ENCODE measurements around the gene CCDC57. TPM values are rescaled to one million over a fixed set of nuclear protein-coding genes. Genes with fewer than 3 reads are reported as not detected.

The CCDC57 gene
- total RNA-seq, 1 donor from 2014 or later, result 37.2 TPM

- TF ChIP-seq, protein P1, sequence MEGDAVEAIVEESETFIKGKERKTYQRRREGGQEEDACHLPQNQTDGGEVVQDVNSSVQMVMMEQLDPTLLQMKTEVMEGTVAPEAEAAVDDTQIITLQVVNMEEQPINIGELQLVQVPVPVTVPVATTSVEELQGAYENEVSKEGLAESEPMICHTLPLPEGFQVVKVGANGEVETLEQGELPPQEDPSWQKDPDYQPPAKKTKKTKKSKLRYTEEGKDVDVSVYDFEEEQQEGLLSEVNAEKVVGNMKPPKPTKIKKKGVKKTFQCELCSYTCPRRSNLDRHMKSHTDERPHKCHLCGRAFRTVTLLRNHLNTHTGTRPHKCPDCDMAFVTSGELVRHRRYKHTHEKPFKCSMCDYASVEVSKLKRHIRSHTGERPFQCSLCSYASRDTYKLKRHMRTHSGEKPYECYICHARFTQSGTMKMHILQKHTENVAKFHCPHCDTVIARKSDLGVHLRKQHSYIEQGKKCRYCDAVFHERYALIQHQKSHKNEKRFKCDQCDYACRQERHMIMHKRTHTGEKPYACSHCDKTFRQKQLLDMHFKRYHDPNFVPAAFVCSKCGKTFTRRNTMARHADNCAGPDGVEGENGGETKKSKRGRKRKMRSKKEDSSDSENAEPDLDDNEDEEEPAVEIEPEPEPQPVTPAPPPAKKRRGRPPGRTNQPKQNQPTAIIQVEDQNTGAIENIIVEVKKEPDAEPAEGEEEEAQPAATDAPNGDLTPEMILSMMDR (IDR thresholded peaks at IDR 0.05; ENCODE audit: unreplicated experiment), result no peak
- no peak for DNase-seq (ENCODE audit: low spot score)
- no peaks in the 10 kb centered on the region for H3K27me3 Mint-ChIP-seq (ENCODE audit: unreplicated experiment)
- no peaks in the 10 kb centered on the region for H3K4me1 Mint-ChIP-seq (ENCODE audit: unreplicated experiment)
- no peaks in the 10 kb centered on the region for H3K9me3 Mint-ChIP-seq (ENCODE audit: unreplicated experiment)
- H3K4me3 Mint-ChIP-seq (ENCODE audit: unreplicated experiment), result no peak overlapping the region
- H3K27ac Mint-ChIP-seq (ENCODE audit: unreplicated experiment), result no peak overlapping the region
- peaks cover 3% of the 10 kb centered on the region for H3K36me3 Mint-ChIP-seq (ENCODE audit: low read depth, unreplicated experiment)
These were observed 121.9 kb downstream of the CCDC57 start for GRCh38 chr17:82090549-82091263.

- TF ChIP-seq, protein P1 (IDR thresholded peaks at IDR 0.05; ENCODE audit: unreplicated experiment), result no peak
- no peaks in the 10 kb centered on the region for H3K27me3 Mint-ChIP-seq (ENCODE audit: unreplicated experiment)
- peaks cover 3% of the 10 kb centered on the region for H3K36me3 Mint-ChIP-seq (ENCODE audit: low read depth, unreplicated experiment)
- H3K4me1 Mint-ChIP-seq (ENCODE audit: unreplicated experiment), result no peaks in the 10 kb centered on the region
- H3K27ac Mint-ChIP-seq (ENCODE audit: unreplicated experiment), result no peak overlapping the region
- no peak for DNase-seq (ENCODE audit: low spot score)
- H3K9me3 Mint-ChIP-seq (ENCODE audit: unreplicated experiment), result no peaks in the 10 kb centered on the region
- no peak overlapping the region for H3K4me3 Mint-ChIP-seq (ENCODE audit: unreplicated experiment)
These were observed 122.7 kb downstream of the CCDC57 start for GRCh38 chr17:82089723-82090548.

GRCh38 chr17:82088838-82089722 lies 123.6 kb downstream of the CCDC57 start:
- Mint-ChIP-seq H3K27ac (ENCODE audit: unreplicated experiment) (no peak overlapping the region), H3K4me3 (ENCODE audit: unreplicated experiment) (no peak overlapping the region), H3K4me1 (ENCODE audit: unreplicated experiment) (no peaks in the 10 kb centered on the region), H3K36me3 (ENCODE audit: low read depth, unreplicated experiment) (peaks cover 3% of the 10 kb centered on the region), H3K9me3 (ENCODE audit: unreplicated experiment) (no peaks in the 10 kb centered on the region), H3K27me3 (ENCODE audit: unreplicated experiment) (no peaks in the 10 kb centered on the region)
- TF ChIP-seq, protein P1 (IDR thresholded peaks at IDR 0.05; ENCODE audit: unreplicated experiment), result no peak
- no peak for DNase-seq (ENCODE audit: low spot score)

DNA sequence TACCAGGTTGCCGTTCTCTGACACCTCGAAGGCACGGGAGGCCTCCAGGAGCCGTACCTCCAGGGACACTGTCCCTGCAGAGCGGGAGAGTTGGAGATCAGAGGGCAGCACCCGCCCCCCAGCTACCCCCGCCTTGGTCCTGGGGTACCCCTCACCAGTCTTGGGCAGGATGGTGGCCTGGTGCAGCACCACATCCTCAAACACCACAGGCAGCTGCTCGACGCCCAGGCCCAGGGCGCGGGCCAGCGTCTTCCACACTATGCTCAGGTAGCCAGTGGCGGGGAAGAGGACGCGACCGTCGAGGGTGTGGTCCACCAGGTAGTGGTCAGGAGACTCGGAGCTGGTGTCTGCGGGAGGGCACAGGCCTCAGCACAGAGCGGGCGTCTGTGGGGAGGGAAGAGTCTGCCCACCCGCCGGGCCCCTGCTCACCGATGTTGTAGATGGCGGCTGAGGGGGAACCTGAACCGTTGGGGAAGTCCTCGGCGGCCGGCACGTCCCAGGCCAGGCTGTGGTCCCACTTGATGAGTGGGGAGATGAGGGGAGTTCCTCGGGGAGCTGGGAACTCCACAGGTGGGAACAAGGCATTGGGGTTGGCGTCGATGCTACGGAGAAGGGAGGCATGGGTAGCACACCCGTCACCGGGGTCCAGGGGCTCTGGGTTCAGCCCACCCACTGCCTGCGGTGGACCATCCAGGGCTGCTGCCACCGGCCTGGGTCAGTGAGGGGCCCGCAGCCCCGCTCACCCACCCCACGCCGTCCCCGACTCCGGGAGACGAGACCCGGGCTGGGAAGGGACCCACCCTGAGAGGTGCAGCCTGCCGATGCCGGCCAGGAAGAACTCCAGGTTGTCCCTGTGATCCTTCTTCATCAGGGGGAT lies 124.4 kb downstream of the CCDC57 start:
- TF ChIP-seq, protein P1 (IDR thresholded peaks at IDR 0.05; ENCODE audit: unreplicated experiment), result no peak
- Mint-ChIP-seq H3K27ac (ENCODE audit: unreplicated experiment) (no peak overlapping the region), H3K9me3 (ENCODE audit: unreplicated experiment) (no peaks in the 10 kb centered on the region), H3K36me3 (ENCODE audit: low read depth, unreplicated experiment) (peaks cover under 1% of the 10 kb centered on the region), H3K27me3 (ENCODE audit: unreplicated experiment) (no peaks in the 10 kb centered on the region), H3K4me3 (ENCODE audit: unreplicated experiment) (no peak overlapping the region), H3K4me1 (ENCODE audit: unreplicated experiment) (no peaks in the 10 kb centered on the region)
- no peak for DNase-seq (ENCODE audit: low spot score)

Data from endothelial cell (in vitro differentiated cells).